NCI-H1092 treated with DMSO at 0.1 percent for 48 hours (cell line): ENCODE results near the gene AJAP1.

Experiments used
- DNase-seq: peaks from one replicate; lab custom pipeline; 2025; lab: John Stamatoyannopoulos, UW

The AJAP1 gene

GRCh38 chr1:4820543-4820942 lies 166.1 kb downstream of the AJAP1 start:
- DNase-seq, result no peak

- no peak for DNase-seq
Measured at GRCh38 chr1:4825800-4826450, 171.5 kb downstream of the AJAP1 start.

GRCh38 chr1:4830707-4831106 lies 176.3 kb downstream of the AJAP1 start:
- no peak for DNase-seq

GRCh38 chr1:4836574-4836973 lies 182.2 kb downstream of the AJAP1 start:
- no peak for DNase-seq

- DNase-seq, result no peak
Measured at GRCh38 chr1:4837031-4837600, 182.7 kb downstream of the AJAP1 start.

GRCh38 chr1:4837752-4838151 lies 183.3 kb downstream of the AJAP1 start:
- no peak for DNase-seq

- no peak for DNase-seq
Measured at GRCh38 chr1:4838231-4838630, 183.8 kb downstream of the AJAP1 start.
